Measurements from ENCODE around the gene ZSCAN31. TPM values are rescaled to one million over a fixed set of nuclear protein-coding genes. Genes with fewer than 3 reads are reported as not detected.
A peak's percentile ranks its signal among the peaks of the same experiment; 100 is the strongest.
"Not testable (repeated sequence)": the region's sequence is repeated elsewhere in the genome, so short reads cannot be mapped to it uniquely, and the experiment has no call there.

Gene ZSCAN31
- polyA plus RNA-seq, 1 of the 3 experiments (the other 2 are of a cell fraction), result 1.9 TPM

- not testable (repeated sequence) for H3K4me3 ChIP-seq (ENCODE audit: low read depth in 2 of 2, low read length in 1 of 2); H3K79me2 ChIP-seq (ENCODE audit: insufficient read depth); H3K9ac ChIP-seq; H3K4me1 ChIP-seq (ENCODE audit: control insufficient read depth in 1 of 2, insufficient read depth in 2 of 2, low read depth in 1 of 2, low read length in 1 of 2); H3K27ac ChIP-seq (ENCODE audit: low read depth in 2 of 2, low read length in 1 of 2); H2AFZ ChIP-seq (ENCODE audit: low read depth); H3K9me2 ChIP-seq; H3K27me3 ChIP-seq (ENCODE audit: insufficient read depth); H3K4me2 ChIP-seq; DNase-seq; H3F3A ChIP-seq (replicated peaks; ENCODE audit: insufficient read depth); H3K9me3 ChIP-seq; H4K20me1 ChIP-seq (ENCODE audit: insufficient read depth); H3K36me3 ChIP-seq (replicated peaks in 1 of 2; ENCODE audit: control insufficient read depth in 1 of 2, insufficient read depth in 2 of 2, low read length in 1 of 2)
- CTCF ChIA-PET, result interaction anchor here (0.6 kb wide), 1 partner anchor 178 kb away, joined by 3 read pairs; no protein-coding TSS in a partner anchor
- POLR2A ChIA-PET, result interaction anchor here (1.1 kb wide), 1 partner anchor 51 kb away, joined by 3 read pairs; no protein-coding TSS in a partner anchor
- WGBS (ENCODE audit: low lambda C conversion rate), result 93% methylated on average over 8 of the region's 8 CpGs
Observed at GRCh38 chr6:28317866-28318265, 18.1 kb downstream of the ZSCAN31 start.

GRCh38 chr6:28315628-28316027, 20.3 kb downstream of the ZSCAN31 start:
- DNase-seq, result peak; percentile 55
- POLR2A ChIA-PET, result interaction anchor here (2.3 kb wide), 1 partner anchor 20 kb away, joined by 8 read pairs; no protein-coding TSS in a partner anchor

More at GRCh38 chr6:28315628-28316027, 20.3 kb downstream of the ZSCAN31 start:
- Histone ChIP-seq H3K79me2 (ENCODE audit: insufficient read depth) (no peaks in the 10 kb centered on the region), H3F3A (replicated peaks; ENCODE audit: insufficient read depth) (no peaks in the 10 kb centered on the region), H3K9me3 (no peaks in the 10 kb centered on the region), H3K27ac (ENCODE audit: low read depth in 2 of 2, low read length in 1 of 2) (peak overlapping the region in 1 of 2 experiments; percentile 12; a peak in 1 of 4 replicates), H3K36me3 (replicated peaks in 1 of 2; ENCODE audit: control insufficient read depth in 1 of 2, insufficient read depth in 2 of 2, low read length in 1 of 2) (no peaks in the 10 kb centered on the region), H3K9me2 (no peaks in the 10 kb centered on the region), H3K4me3 (ENCODE audit: low read depth in 2 of 2, low read length in 1 of 2) (no peak overlapping the region), H4K20me1 (ENCODE audit: insufficient read depth) (no peaks in the 10 kb centered on the region), H3K9ac (no peak overlapping the region), H2AFZ (ENCODE audit: low read depth) (no peak overlapping the region), H3K27me3 (ENCODE audit: insufficient read depth) (no peaks in the 10 kb centered on the region), H3K4me2 (no peak overlapping the region), H3K4me1 (ENCODE audit: control insufficient read depth in 1 of 2, insufficient read depth in 2 of 2, low read depth in 1 of 2, low read length in 1 of 2) (peaks cover 0 to 8% of the 10 kb centered on the region in 2 experiments; a peak in 2 of 4 replicates)
- WGBS (ENCODE audit: low lambda C conversion rate), result 48% methylated on average over 3 of the region's 3 CpGs
- TF ChIP-seq ELF1 (IDR thresholded peaks at IDR 0.05) (no peak), REST (IDR thresholded peaks at IDR 0.05; ENCODE audit: low read depth, low read length) (no peak), MXI1 (IDR thresholded peaks at IDR 0.05; ENCODE audit: low read depth, low read length) (peak; percentile 33; the same call in 1 of the 2 replicates), RAD21 (IDR thresholded peaks at IDR 0.05; ENCODE audit: low read length) (peak; percentile 16), EP300 (IDR thresholded peaks at IDR 0.05; ENCODE audit: borderline replicate concordance in 1 of 2, low read depth in 1 of 2, low read length in 1 of 2) (peak in 1 of 2 experiments; percentile 51; a peak in 1 of 4 replicates), NFIC (IDR thresholded peaks at IDR 0.05; ENCODE audit: borderline replicate concordance) (peak; percentile 30; the same call in 1 of the 2 replicates), YY1 (IDR thresholded peaks at IDR 0.05; ENCODE audit: low read depth) (no peak), RCOR1 (IDR thresholded peaks at IDR 0.05; ENCODE audit: low read length) (peak; percentile 58; the same call in 1 of the 2 replicates), CHD2 (IDR thresholded peaks at IDR 0.05; ENCODE audit: low read length, partially characterized antibody) (peak; percentile 47), GATA2 (CRISPR knock-in tag; IDR thresholded peaks at IDR 0.05) (peak; percentile 59), FOXJ3 (CRISPR knock-in tag; IDR thresholded peaks at IDR 0.05) (0 out of 2 replicates have a peak, but pooled peaks have one; percentile 23)
- CTCF ChIA-PET, result interaction anchor here (0.6 to 2.3 kb wide), 3 partner anchors 17 to 49 kb away, joined by 3 to 6 read pairs (median 5); no protein-coding TSS in a partner anchor
